GM12874 (cell line): ENCODE data around the gene ADCYAP1R1.

Source experiments
- TF ChIP-seq, protein P1 (sequence below): IDR thresholded peaks from 2 replicates; pipeline ENCODE4 v1.5.1; 2011; ENCODE audit warnings: low read depth, mild to moderate bottlenecking, control low read depth, low read length, moderate library complexity; ENCODE audit not compliant: insufficient read depth

Gene ADCYAP1R1

DNA sequence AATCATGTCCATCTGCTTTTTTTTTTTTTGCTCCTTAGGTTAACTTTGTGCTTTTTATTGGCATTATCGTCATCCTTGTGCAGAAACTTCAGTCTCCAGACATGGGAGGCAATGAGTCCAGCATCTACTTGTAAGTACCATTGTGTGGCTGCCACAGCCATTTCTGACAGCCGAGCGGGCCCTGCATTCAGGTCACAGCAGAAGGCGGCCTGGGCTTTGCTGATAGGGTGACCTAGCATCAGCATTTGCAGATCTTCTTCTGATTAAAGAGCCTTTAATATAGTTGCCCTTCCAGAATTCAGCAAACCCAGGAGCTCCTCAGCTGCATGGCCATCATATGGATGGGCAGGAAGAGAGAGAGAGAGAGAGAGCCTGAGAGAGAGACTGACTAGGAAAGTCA is 40.5 kb downstream of the ADCYAP1R1 start:
- TF ChIP-seq, protein P1, sequence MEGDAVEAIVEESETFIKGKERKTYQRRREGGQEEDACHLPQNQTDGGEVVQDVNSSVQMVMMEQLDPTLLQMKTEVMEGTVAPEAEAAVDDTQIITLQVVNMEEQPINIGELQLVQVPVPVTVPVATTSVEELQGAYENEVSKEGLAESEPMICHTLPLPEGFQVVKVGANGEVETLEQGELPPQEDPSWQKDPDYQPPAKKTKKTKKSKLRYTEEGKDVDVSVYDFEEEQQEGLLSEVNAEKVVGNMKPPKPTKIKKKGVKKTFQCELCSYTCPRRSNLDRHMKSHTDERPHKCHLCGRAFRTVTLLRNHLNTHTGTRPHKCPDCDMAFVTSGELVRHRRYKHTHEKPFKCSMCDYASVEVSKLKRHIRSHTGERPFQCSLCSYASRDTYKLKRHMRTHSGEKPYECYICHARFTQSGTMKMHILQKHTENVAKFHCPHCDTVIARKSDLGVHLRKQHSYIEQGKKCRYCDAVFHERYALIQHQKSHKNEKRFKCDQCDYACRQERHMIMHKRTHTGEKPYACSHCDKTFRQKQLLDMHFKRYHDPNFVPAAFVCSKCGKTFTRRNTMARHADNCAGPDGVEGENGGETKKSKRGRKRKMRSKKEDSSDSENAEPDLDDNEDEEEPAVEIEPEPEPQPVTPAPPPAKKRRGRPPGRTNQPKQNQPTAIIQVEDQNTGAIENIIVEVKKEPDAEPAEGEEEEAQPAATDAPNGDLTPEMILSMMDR, result no peak

DNA sequence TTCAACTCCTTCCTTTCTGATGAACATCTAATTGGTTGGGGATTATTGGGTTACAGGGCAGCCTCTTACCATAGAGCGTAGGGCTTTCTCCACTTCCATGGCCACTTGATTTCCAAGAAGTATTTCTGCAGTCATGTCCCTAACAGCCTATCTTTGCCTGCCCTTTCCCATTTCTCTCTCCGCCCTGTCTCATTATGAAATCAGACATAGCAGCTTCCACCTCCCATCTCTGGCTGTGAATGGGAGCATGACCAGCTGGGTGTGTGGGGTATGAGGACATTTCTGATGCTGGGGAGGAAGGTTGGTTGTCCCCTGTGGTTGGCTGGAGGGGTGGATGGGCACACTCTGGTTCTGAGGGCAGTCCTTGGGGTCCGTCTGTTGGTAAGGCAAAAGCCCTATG is 41.2 kb downstream of the ADCYAP1R1 start:
- TF ChIP-seq, protein P1, result no peak

DNA sequence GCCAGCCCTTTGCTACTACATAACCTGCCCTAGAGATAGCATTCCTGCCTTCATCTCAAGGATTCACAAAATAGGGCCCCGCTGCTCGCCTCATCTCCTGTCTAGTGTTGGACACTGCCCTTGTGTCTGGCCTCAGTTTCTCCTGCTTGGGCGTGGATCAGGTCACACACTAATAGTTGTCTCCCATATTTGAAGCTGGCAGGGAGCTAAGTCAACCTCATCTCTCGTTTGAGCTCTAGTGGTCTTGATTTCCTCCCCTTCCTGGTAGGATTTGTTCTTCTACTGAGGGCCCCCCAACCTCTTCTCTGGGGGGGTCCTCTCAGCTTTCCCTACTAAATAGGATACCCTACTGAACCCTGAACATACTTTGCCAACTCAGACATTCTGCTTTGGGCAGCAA is 42.2 kb downstream of the ADCYAP1R1 start:
- TF ChIP-seq, protein P1, result no peak

DNA sequence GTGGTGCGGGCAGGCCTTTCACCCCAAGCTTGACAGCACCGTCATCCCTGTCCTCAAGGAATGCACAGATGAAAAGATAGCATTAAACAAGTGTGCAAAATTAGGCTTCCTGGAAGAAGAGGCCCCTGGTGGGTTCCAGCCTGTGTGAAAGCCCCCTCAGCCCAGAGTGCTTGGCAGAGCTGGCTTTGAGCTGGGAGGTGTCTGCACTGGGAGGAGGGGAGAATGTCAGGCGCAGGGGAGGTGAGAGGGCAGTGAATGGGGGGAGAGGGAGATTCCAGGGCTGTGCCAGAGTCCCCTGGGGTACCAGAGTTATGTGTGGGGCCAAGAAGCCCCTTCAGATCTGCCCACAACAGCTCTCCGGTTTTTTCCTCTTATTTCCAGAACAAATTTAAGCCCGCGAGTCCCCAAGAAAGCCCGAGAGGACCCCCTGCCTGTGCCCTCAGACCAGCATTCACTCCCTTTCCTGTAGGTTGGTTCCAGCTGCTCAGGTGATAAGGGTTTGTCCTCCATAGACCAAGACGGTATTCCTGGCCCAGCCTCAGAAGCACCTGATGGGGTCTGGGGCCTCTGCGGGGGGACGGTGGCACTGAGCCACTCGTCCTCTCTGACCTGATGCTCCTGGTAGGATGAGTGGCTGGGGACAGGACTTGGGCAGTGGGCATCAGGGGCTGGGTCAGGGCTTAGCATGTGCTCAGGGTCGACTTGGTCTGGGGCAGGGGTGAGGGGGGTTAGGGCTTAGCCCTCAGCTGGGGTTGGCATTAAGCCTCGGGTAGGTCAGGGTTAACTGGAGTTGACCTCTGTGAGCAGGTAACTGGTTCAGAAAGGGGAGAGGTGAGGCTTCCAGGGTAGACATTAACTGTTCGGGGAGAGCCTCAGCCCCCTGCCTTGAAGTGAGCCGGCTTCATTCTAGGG is 43.4 kb downstream of the ADCYAP1R1 start:
- TF ChIP-seq, protein P1, result no peak

DNA sequence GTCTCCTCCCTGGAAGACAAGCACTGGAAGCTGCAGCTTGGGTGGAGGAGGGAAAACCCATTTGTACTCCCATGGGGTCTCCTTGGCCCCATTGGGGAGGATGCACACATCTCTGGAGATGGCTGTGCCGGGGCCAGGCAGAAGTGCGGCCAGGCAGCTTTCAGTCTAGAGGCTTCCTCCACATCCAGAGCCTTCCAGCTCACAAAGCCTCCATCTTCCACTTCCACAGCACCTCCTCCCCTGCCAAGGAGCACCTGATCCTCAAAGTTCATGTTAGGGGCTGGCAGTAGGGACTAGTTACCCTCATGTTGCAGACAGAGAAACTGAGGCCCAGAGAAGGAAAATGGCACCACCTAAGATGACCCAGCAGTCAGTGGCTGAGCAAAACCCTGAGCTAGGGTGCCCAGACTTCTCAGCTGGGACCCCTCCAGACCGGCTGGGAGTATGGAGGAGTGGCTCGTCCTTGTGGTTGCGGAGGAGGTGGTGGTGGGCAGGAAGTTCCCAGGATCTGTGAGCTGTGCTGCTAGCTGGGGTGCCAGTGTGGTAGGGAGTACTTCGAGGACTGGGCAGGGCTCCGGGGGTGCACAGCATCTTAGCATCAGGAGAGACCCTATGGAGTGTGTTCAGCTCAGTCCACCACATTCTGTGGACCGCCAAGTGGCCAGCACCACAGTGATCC is 44.2 kb downstream of the ADCYAP1R1 start:
- TF ChIP-seq, protein P1, result no peak

DNA sequence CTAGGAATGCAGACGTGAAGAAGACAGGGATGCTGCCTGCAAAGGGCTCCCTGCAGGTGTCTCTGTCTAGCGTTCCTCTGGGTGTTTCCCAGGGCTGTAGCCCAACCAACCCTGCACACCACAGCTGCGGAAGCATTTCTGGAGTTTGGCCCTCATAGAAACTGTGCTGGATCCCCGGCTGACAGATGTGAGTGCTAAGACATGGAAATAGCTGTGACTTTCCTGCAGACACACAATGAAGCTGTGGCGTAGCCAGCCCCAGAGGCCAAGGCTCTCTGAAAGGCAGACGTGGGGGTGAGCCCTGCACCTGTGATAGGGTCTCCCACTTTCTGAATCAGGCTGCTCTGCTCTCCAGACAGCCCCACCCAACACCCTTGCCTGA is 44.8 kb downstream of the ADCYAP1R1 start:
- TF ChIP-seq, protein P1, result no peak

DNA sequence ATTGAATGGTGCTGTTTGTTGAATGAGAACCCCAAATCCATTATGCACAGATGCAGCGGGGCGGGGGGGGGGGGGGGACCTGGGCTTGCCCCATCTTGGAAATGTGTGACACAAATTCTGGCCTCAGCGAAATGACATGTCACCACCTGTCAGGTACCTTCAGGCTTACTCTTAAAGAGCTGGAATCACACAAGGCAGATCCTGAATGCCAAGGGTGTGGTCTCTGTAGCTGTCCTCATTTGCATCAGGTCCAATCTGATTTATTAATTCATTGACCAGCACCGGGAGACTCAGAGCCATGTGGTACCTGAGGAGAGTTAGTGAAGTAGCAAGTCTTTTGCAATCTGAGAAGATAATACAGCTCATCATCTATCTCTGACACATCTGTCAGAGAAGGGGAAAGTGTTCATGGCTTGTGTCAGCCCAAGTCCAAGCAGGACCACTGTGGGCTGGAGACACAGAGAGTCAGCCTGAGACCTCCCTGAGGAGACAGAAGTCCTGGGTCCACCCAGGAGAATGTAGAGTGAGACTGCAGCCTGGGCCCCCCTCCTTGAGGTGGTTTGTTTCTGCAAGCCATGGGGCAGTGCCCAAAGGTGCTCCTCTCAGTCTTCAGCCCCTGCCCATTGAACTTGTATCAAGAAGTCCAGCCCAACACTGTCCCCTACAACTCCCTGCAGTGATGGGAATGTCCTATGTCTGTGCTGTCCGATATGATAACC is 46.7 kb downstream of the ADCYAP1R1 start:
- TF ChIP-seq, protein P1, result no peak
